SK-N-SH (cell line): ENCODE measurements around the gene SFXN3.

ENCODE experiments used
- CTCF ChIP-seq: fragments of 200-600 bp; sonication (generic); IDR thresholded peaks from 2 replicates; pipeline ENCODE4 v1.6.1; 2017; ENCODE audit warnings: antibody characterized with exemption, mild to moderate bottlenecking, moderate library complexity
- EZH2phosphoT487 ChIP-seq: fragments of 200-600 bp; sonication (generic); IDR thresholded peaks from 2 replicates; pipeline ENCODE4 v1.6.1; 2017; ENCODE audit warnings: low read depth, mixed run types, mild to moderate bottlenecking, antibody characterized with exemption, moderate library complexity, borderline replicate concordance
- POLR2AphosphoS5 ChIP-seq: IDR thresholded peaks from 2 replicates; pipeline ENCODE4 v1.6.1; 2012; ENCODE audit warnings: low read depth, low read length
- RAD21 ChIP-seq: IDR thresholded peaks from 2 replicates; pipeline ENCODE4 v1.6.1; 2012; ENCODE audit warnings: mild to moderate bottlenecking, low read length
- REST ChIP-seq: IDR thresholded peaks from 2 replicates; pipeline ENCODE4 v1.6.1; 2012; ENCODE audit warnings: mild to moderate bottlenecking, low read depth, low read length, moderate library complexity
- SIN3A ChIP-seq: IDR thresholded peaks from 2 replicates; pipeline ENCODE4 v1.6.1; 2012; ENCODE audit warnings: low read depth, mild to moderate bottlenecking, low read length, moderate library complexity, borderline replicate concordance
- SMC3 ChIP-seq: IDR thresholded peaks from 2 replicates; pipeline ENCODE4 v1.6.1; 2012; ENCODE audit warnings: low read depth, low read length, improper control_type of control experiment
- TAF1 ChIP-seq: IDR thresholded peaks from 2 replicates; pipeline ENCODE4 v1.6.1; 2012; ENCODE audit warnings: low read depth, mild to moderate bottlenecking, low read length, moderate library complexity, borderline replicate concordance
- USF2 ChIP-seq: fragments of 150-350 bp; IDR thresholded peaks from 2 replicates; pipeline ENCODE4 v1.6.1; 2017; ENCODE audit warnings: antibody characterized with exemption, low read length, low read depth, borderline replicate concordance

GRCh38 chr10:101005361-101005760, 25.7 kb upstream of the SFXN3 start:
- TF ChIP-seq CTCF (no peak), TAF1 (no peak), USF2 (no peak), EZH2phosphoT487 (no peak), POLR2AphosphoS5 (no peak), SMC3 (no peak), RAD21 (no peak), REST (no peak), SIN3A (no peak)
